ES-I3 (cell line): Measurements from ENCODE around the gene TIFAB.

Experiments used
- H3K36me3 ChIP-seq: 2 replicates; pipeline ENCODE4 v1.6.1; 2013; ENCODE audit warnings: mild to moderate bottlenecking, low read length, control low read depth, moderate library complexity; ENCODE audit not compliant: insufficient read depth
- H3K4me1 ChIP-seq: 2 replicates; pipeline ENCODE4 v1.6.1; 2013; ENCODE audit warnings: mild to moderate bottlenecking, control low read depth, low read length; ENCODE audit not compliant: insufficient read depth
- H3K9ac ChIP-seq: 2 replicates; pipeline ENCODE4 v1.6.1; 2013; ENCODE audit warnings: low read depth, mild to moderate bottlenecking, low read length, moderate library complexity
- H3K9me3 ChIP-seq: 2 replicates; pipeline ENCODE4 v1.6.1; 2013; ENCODE audit warnings: mild to moderate bottlenecking, low read length, moderate library complexity; ENCODE audit not compliant: control insufficient read depth, insufficient read depth

TIFAB gene

GRCh38 chr5:135423146-135423845 is 28.9 kb downstream of the TIFAB start:
- Histone ChIP-seq H3K9me3 (no peaks in the 10 kb centered on the region; the same call in 1 of the 2 replicates), H3K4me1 (no peaks in the 10 kb centered on the region; the same call in 1 of the 2 replicates), H3K36me3 (no peaks in the 10 kb centered on the region), H3K9ac (no peak overlapping the region)

- Histone ChIP-seq H3K36me3 (no peaks in the 10 kb centered on the region), H3K9me3 (no peaks in the 10 kb centered on the region), H3K4me1 (no peaks in the 10 kb centered on the region; the same call in 1 of the 2 replicates), H3K9ac (no peak overlapping the region)
Observed at GRCh38 chr5:135422419-135422818, 29.7 kb downstream of the TIFAB start.

GRCh38 chr5:135417083-135417482 is 35.1 kb downstream of the TIFAB start:
- no peaks in the 10 kb centered on the region for H3K36me3 ChIP-seq
- H3K9ac ChIP-seq: no peak overlapping the region
- H3K4me1 ChIP-seq: no peaks in the 10 kb centered on the region
- H3K9me3 ChIP-seq: no peaks in the 10 kb centered on the region

GRCh38 chr5:135405082-135405481 is 47.1 kb downstream of the TIFAB start:
- H3K9ac ChIP-seq: no peak overlapping the region
- peaks cover 3% of the 10 kb centered on the region; the same call in 1 of the 2 replicates for H3K9me3 ChIP-seq
- peaks cover 16% of the 10 kb centered on the region for H3K4me1 ChIP-seq
- no peaks in the 10 kb centered on the region for H3K36me3 ChIP-seq

GRCh38 chr5:135402031-135402430 is 50.1 kb downstream of the TIFAB start:
- Histone ChIP-seq H3K36me3 (no peaks in the 10 kb centered on the region), H3K4me1 (peaks cover 17% of the 10 kb centered on the region), H3K9ac (no peak overlapping the region), H3K9me3 (peaks cover 3% of the 10 kb centered on the region; the same call in 1 of the 2 replicates)

- H3K4me1 ChIP-seq: peaks cover 17% of the 10 kb centered on the region
- no peak overlapping the region; the same call in 1 of the 2 replicates for H3K9ac ChIP-seq
- H3K9me3 ChIP-seq: peaks cover 3% of the 10 kb centered on the region; the same call in 1 of the 2 replicates
Observed at GRCh38 chr5:135400866-135401265, 51.3 kb downstream of the TIFAB start.

GRCh38 chr5:135399794-135400542 is 52.2 kb downstream of the TIFAB start:
- Histone ChIP-seq H3K9me3 (peaks cover 2% of the 10 kb centered on the region; the same call in 1 of the 2 replicates), H3K36me3 (no peaks in the 10 kb centered on the region), H3K4me1 (peaks cover 17% of the 10 kb centered on the region), H3K9ac (peak overlapping the region; percentile 88; the same call in 1 of the 2 replicates)

More at GRCh38 chr5:135400866-135401265, 51.3 kb downstream of the TIFAB start:
- no peaks in the 10 kb centered on the region for H3K36me3 ChIP-seq

- H3K4me1 ChIP-seq: peaks cover 17% of the 10 kb centered on the region
- no peaks in the 10 kb centered on the region for H3K9me3 ChIP-seq
- H3K36me3 ChIP-seq: no peaks in the 10 kb centered on the region
- H3K9ac ChIP-seq: peak within 1 kb of the TSS; percentile 88
Observed at GRCh38 chr5:135398855-135399793, 53.0 kb downstream of the TIFAB start, which contains the start of gene MACROH2A1. Gene MACROH2A1 (minus strand): TSS chr5:135399231. CDS start chr5:135389093, 10,138 bp downstream.

GRCh38 chr5:135398160-135398854 is 53.8 kb downstream of the TIFAB start:
- H3K4me1 ChIP-seq: peaks cover 11% of the 10 kb centered on the region
- no peaks in the 10 kb centered on the region for H3K9me3 ChIP-seq
- H3K9ac ChIP-seq: peak overlapping the region; percentile 88
- no peaks in the 10 kb centered on the region for H3K36me3 ChIP-seq
